H1 (cell line): ENCODE data around the gene HMCN1. TPM values are rescaled to one million over a fixed set of nuclear protein-coding genes. Genes with fewer than 3 reads are reported as not detected.

Experiments used
- polyA plus RNA-seq, 7 experiments: library from polyadenylated mRNA; depleted of rRNA in 3 of 7; stranded (reverse) in 5 of 7; unstranded in 2 of 7; fragments of >200 nt in 5 of 7; fragments of 200-250 nt in 2 of 7; gene quantifications; 1 replicate in 5 of 7; 2 replicates in 1 of 7; 4 replicates in 1 of 7; pipeline versions ENCODE4 v1.2.1 to v1.2.3, GENCODE V29; 2011 to 2013; ENCODE audit warnings: missing spikeins in 2 of 7, mixed read lengths in 2 of 7
- total RNA-seq: library from RNA; stranded (reverse); fragmentation: NEBNext Ultra II Directional; extraction: Animal tissue kit (Norgen Biotek cat#: 25700); gene quantifications from 2 replicates; pipeline ENCODE4 v1.2.1, GENCODE V29; 2021
- TF ChIP-seq, protein P1 (sequence below): fragments of 300-600 bp; sonication (generic); IDR thresholded peaks from 2 replicates; pipeline ENCODE4 v1.7.1; 2012; ENCODE audit warnings: low read length, moderate library complexity, mild to moderate bottlenecking, inconsistent platforms; ENCODE audit not compliant: insufficient replicate concordance

The HMCN1 gene
- total and polyA plus RNA-seq, 2 of the 8 experiments (the other 6 are each of a cell fraction or from before 2014, with no cell fraction given): 13.8 to 14.6 TPM

DNA sequence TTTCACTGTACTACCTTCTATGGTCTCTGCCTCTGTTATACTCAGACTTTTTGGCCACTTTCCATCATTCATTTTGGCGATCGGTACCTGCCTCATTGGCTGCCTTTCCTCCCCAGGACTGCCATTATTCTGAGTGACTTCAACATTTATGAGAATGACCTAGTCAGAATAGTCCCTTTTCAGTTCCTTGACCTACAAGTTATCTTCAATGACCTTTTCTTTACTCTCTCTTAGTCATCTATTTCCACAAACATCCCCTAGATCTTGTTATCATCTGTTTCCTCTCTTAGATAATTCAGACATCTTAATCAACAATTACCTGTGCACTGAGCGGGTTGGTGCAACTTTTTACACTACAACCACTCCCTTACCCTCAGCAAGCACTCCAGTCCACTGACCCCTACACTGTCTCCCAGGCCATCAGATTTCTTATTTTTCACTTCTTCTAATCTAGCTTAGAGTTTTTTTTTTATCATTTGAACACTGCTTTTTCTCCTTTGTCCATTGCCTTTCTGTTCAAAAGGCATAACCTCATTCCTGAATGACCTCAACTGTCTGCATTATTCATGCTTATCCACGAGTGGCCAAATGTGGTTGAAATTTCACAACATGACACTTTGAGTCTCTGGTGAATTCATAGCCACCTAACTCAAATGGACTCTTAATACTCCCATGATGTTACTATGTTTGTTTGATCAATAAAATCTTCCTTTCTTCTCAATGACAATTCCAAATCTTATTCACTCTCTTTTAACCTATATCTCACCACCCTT lies 112.7 kb downstream of the HMCN1 start (continued):
- TF ChIP-seq, protein P1, sequence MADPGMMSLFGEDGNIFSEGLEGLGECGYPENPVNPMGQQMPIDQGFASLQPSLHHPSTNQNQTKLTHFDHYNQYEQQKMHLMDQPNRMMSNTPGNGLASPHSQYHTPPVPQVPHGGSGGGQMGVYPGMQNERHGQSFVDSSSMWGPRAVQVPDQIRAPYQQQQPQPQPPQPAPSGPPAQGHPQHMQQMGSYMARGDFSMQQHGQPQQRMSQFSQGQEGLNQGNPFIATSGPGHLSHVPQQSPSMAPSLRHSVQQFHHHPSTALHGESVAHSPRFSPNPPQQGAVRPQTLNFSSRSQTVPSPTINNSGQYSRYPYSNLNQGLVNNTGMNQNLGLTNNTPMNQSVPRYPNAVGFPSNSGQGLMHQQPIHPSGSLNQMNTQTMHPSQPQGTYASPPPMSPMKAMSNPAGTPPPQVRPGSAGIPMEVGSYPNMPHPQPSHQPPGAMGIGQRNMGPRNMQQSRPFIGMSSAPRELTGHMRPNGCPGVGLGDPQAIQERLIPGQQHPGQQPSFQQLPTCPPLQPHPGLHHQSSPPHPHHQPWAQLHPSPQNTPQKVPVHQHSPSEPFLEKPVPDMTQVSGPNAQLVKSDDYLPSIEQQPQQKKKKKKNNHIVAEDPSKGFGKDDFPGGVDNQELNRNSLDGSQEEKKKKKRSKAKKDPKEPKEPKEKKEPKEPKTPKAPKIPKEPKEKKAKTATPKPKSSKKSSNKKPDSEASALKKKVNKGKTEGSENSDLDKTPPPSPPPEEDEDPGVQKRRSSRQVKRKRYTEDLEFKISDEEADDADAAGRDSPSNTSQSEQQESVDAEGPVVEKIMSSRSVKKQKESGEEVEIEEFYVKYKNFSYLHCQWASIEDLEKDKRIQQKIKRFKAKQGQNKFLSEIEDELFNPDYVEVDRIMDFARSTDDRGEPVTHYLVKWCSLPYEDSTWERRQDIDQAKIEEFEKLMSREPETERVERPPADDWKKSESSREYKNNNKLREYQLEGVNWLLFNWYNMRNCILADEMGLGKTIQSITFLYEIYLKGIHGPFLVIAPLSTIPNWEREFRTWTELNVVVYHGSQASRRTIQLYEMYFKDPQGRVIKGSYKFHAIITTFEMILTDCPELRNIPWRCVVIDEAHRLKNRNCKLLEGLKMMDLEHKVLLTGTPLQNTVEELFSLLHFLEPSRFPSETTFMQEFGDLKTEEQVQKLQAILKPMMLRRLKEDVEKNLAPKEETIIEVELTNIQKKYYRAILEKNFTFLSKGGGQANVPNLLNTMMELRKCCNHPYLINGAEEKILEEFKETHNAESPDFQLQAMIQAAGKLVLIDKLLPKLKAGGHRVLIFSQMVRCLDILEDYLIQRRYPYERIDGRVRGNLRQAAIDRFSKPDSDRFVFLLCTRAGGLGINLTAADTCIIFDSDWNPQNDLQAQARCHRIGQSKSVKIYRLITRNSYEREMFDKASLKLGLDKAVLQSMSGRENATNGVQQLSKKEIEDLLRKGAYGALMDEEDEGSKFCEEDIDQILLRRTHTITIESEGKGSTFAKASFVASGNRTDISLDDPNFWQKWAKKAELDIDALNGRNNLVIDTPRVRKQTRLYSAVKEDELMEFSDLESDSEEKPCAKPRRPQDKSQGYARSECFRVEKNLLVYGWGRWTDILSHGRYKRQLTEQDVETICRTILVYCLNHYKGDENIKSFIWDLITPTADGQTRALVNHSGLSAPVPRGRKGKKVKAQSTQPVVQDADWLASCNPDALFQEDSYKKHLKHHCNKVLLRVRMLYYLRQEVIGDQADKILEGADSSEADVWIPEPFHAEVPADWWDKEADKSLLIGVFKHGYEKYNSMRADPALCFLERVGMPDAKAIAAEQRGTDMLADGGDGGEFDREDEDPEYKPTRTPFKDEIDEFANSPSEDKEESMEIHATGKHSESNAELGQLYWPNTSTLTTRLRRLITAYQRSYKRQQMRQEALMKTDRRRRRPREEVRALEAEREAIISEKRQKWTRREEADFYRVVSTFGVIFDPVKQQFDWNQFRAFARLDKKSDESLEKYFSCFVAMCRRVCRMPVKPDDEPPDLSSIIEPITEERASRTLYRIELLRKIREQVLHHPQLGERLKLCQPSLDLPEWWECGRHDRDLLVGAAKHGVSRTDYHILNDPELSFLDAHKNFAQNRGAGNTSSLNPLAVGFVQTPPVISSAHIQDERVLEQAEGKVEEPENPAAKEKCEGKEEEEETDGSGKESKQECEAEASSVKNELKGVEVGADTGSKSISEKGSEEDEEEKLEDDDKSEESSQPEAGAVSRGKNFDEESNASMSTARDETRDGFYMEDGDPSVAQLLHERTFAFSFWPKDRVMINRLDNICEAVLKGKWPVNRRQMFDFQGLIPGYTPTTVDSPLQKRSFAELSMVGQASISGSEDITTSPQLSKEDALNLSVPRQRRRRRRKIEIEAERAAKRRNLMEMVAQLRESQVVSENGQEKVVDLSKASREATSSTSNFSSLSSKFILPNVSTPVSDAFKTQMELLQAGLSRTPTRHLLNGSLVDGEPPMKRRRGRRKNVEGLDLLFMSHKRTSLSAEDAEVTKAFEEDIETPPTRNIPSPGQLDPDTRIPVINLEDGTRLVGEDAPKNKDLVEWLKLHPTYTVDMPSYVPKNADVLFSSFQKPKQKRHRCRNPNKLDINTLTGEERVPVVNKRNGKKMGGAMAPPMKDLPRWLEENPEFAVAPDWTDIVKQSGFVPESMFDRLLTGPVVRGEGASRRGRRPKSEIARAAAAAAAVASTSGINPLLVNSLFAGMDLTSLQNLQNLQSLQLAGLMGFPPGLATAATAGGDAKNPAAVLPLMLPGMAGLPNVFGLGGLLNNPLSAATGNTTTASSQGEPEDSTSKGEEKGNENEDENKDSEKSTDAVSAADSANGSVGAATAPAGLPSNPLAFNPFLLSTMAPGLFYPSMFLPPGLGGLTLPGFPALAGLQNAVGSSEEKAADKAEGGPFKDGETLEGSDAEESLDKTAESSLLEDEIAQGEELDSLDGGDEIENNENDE: no peak
